PC-9 (cell line): Measurements from ENCODE around the gene PHLDB2. TPM values are rescaled to one million over a fixed set of nuclear protein-coding genes. Genes with fewer than 3 reads are reported as not detected.

ENCODE experiments used
- BruUV-seq: library from RNA; stranded (reverse); fragments of 400-500 nt; replicated peaks from 2 replicates; lab custom pipeline; 2021; lab: Mats Ljungman, UMichigan
- CTCF ChIA-PET: fragments of 300-600 bp; sonication (Branson Sonifier 250); formaldehyde crosslinking; loops from one replicate; lab custom pipeline; 2022; ENCODE audit warnings: antibody characterized with exemption; lab: Charles Lee
- POLR2A ChIA-PET: fragments of 300-600 bp; sonication (Branson Sonifier 250); formaldehyde crosslinking; loops from one replicate; lab custom pipeline; 2022; ENCODE audit warnings: antibody characterized with exemption; ENCODE audit not compliant: unreplicated experiment; lab: Charles Lee
- DNase-seq, 2 experiments: peaks; one replicate each; pipeline versions ENCODE4 v3.0.0 to v3.0.0-alpha.2; 2015 to 2022; ENCODE audit warnings: mixed read lengths in 1 of 2
- H2AFZ ChIP-seq: fragments of 200-600 bp; sonication (generic); 2 replicates; pipeline ENCODE4 v1.8.1; 2017; ENCODE audit warnings: antibody characterized with exemption
- H3F3A ChIP-seq: fragments of 200-600 bp; sonication (generic); 2 replicates; pipeline ENCODE4 v1.8.1; 2017; ENCODE audit warnings: antibody characterized with exemption, mild to moderate bottlenecking, low read depth; ENCODE audit not compliant: insufficient read depth
- H3K27ac ChIP-seq: fragments of 200-600 bp; sonication (generic); 2 replicates; pipeline ENCODE4 v1.6.1; 2016; ENCODE audit warnings: mixed run types
- H3K27me3 ChIP-seq: fragments of 200-600 bp; sonication (generic); 2 replicates; pipeline ENCODE4 v1.6.1; 2016; ENCODE audit warnings: low read depth, mixed run types; ENCODE audit not compliant: insufficient read depth
- H3K36me3 ChIP-seq: fragments of 200-600 bp; sonication (generic); 2 replicates; pipeline ENCODE4 v1.6.1; 2016; ENCODE audit warnings: low read depth, mixed run types
- H3K4me1 ChIP-seq: fragments of 200-600 bp; sonication (generic); replicated peaks from 2 replicates; pipeline ENCODE4 v1.6.1; 2016; ENCODE audit warnings: mixed run types; ENCODE audit not compliant: insufficient read depth
- H3K4me2 ChIP-seq: fragments of 200-600 bp; sonication (generic); 2 replicates; pipeline ENCODE4 v1.6.1; 2017; ENCODE audit warnings: mixed run types
- H3K4me3 ChIP-seq: fragments of 200-600 bp; sonication (generic); 2 replicates; pipeline ENCODE4 v1.6.1; 2016; ENCODE audit warnings: mixed run types
- H3K79me2 ChIP-seq: fragments of 200-600 bp; sonication (generic); 2 replicates; pipeline ENCODE4 v1.6.1; 2017; ENCODE audit warnings: low read depth, mixed run types
- H3K9me2 ChIP-seq: fragments of 200-600 bp; sonication (generic); 2 replicates; pipeline ENCODE4 v1.8.1; 2017; ENCODE audit warnings: mild to moderate bottlenecking; ENCODE audit not compliant: insufficient read depth
- H3K9me3 ChIP-seq: fragments of 200-600 bp; sonication (generic); 2 replicates; pipeline ENCODE4 v1.8.1; 2016; ENCODE audit warnings: low read depth; ENCODE audit not compliant: insufficient read depth
- H4K20me1 ChIP-seq: fragments of 200-600 bp; sonication (generic); 2 replicates; pipeline ENCODE4 v1.8.1; 2017; ENCODE audit not compliant: insufficient read depth
- EZH2 ChIP-seq: fragments of 200-600 bp; sonication (generic); IDR thresholded peaks from 2 replicates; pipeline ENCODE4 v1.8.0; 2017; ENCODE audit warnings: antibody characterized with exemption, low read depth
- intact Hi-C: fragments of 100-400 bp; cut with micrococcal nuclease; formaldehyde crosslinking; loops from one replicate; pipeline ENCODE4 v1.10.0; 2022; ENCODE audit not compliant: unreplicated experiment
- total RNA-seq: library from RNA; stranded (reverse); gene quantifications from 2 replicates; pipeline ENCODE4 v1.2.3, GENCODE V29; 2021
- TF ChIP-seq, protein P1 (sequence below): fragments of 200-600 bp; sonication (generic); conservative IDR thresholded peaks from 2 replicates; pipeline ENCODE4 v1.6.1; 2017; ENCODE audit warnings: mixed run types, antibody characterized with exemption, mild to moderate bottlenecking, moderate library complexity

The PHLDB2 gene
- total RNA-seq, 1 experiment from 2014 or later = 42.7 TPM

DNA sequence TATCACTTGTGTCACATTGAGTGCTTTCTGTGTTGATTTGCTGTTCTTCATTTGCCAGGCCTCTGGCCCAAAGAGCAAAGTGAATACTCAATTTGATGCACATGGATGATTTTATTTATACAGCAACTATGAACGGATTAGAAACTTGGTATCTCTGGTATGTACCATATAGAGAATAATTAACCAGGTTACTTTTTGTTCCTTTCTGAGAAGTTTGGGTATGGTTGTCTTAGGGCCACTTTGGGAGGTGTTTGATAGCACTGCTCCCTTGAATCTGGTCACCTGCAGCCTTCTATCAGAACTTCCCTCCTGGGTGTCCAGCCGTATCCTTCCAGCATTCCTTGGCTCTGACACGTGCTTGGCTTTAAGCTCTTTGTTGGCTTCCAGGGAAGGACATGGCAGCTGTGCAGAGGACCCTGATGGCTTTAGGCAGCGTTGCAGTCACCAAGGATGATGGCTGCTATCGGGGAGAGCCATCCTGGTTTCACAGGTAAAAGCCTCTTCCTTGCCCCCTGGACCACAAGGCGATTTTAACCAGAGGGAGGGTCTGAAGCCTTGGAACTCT is 152.4 kb downstream of the PHLDB2 start:
- no peaks in the 10 kb centered on the region for H3K9me2 ChIP-seq
- BruUV-seq = no TSS peak
- no peak overlapping the region for H3K4me3 ChIP-seq
- H3K36me3 ChIP-seq = no peaks in the 10 kb centered on the region
- no peaks in the 10 kb centered on the region for H3K9me3 ChIP-seq
- no peaks in the 10 kb centered on the region for H4K20me1 ChIP-seq
- POLR2A ChIA-PET = no interaction called here
- H3K4me2 ChIP-seq = no peak overlapping the region
- no peak overlapping the region for H3K27ac ChIP-seq
- H3K27me3 ChIP-seq = no peaks in the 10 kb centered on the region
- H3F3A ChIP-seq = no peaks in the 10 kb centered on the region
- H3K79me2 ChIP-seq = no peaks in the 10 kb centered on the region
- no peaks in the 10 kb centered on the region for H3K4me1 ChIP-seq
- intact Hi-C loops = loop anchor here (5.0 kb wide), 1 partner anchor 434 kb away; no protein-coding TSS in a partner anchor
- no peak for DNase-seq
- no peak for TF ChIP-seq EZH2
- TF ChIP-seq, protein P1, sequence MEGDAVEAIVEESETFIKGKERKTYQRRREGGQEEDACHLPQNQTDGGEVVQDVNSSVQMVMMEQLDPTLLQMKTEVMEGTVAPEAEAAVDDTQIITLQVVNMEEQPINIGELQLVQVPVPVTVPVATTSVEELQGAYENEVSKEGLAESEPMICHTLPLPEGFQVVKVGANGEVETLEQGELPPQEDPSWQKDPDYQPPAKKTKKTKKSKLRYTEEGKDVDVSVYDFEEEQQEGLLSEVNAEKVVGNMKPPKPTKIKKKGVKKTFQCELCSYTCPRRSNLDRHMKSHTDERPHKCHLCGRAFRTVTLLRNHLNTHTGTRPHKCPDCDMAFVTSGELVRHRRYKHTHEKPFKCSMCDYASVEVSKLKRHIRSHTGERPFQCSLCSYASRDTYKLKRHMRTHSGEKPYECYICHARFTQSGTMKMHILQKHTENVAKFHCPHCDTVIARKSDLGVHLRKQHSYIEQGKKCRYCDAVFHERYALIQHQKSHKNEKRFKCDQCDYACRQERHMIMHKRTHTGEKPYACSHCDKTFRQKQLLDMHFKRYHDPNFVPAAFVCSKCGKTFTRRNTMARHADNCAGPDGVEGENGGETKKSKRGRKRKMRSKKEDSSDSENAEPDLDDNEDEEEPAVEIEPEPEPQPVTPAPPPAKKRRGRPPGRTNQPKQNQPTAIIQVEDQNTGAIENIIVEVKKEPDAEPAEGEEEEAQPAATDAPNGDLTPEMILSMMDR = no peak
- CTCF ChIA-PET = interaction anchor here (0.7 kb wide), 1 partner anchor 317 kb away, joined by 4 read pairs; no protein-coding TSS in a partner anchor
- H2AFZ ChIP-seq = no peak overlapping the region

DNA sequence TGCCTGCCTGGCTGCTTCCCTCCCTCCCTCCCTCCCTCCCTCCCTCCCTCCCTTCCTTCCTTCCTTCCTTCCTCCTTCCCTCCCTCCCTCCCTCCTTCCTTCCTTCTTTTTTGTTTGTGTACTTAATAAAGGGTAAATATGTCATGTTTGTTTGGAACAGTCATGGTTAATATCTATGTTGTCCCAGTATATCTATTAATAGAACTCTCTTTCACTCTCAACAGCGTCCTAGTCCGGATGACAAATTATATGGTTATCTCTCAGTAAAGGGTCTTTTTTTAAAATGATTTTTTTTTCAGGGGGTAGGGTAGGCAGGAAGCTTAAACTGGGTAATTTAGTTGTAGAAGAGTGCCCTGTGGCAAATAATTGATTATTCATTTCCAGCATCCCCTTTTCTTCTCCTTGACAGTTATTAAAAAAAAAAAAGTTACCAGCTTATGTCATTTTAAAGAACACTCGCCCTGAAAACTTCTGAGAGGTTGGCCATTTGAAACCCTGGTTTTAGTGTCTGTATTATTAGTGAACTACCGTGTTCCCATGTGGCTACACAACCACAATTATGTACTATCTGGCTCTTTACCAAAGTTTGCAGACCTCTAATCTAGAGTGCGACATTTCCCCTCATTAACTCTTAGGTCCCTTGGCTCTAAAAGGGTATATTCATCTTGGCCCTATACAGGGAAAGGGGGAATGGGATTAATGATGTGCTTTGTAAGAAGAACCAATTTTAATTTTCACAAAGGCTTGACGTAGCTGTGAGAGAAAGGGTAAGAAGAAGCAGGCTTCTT is 153.3 kb downstream of the PHLDB2 start:
- H2AFZ ChIP-seq = no peak overlapping the region
- no peak overlapping the region for H3K27ac ChIP-seq
- no peak overlapping the region for H3K4me3 ChIP-seq
- no peak for DNase-seq
- no peaks in the 10 kb centered on the region for H3K79me2 ChIP-seq
- no peaks in the 10 kb centered on the region for H4K20me1 ChIP-seq
- H3K9me2 ChIP-seq = no peaks in the 10 kb centered on the region
- no peaks in the 10 kb centered on the region for H3K9me3 ChIP-seq
- H3F3A ChIP-seq = no peaks in the 10 kb centered on the region
- H3K4me2 ChIP-seq = no peak overlapping the region
- H3K36me3 ChIP-seq = no peaks in the 10 kb centered on the region
- ChIA-PET CTCF (interaction anchor here (0.7 to 1.6 kb wide), 5 partner anchors 13 to 318 kb away, joined by 3 to 19 read pairs (median 4); partner anchors contain the start of gene TAGLN3), POLR2A (no interaction called here)
- BruUV-seq = no TSS peak
- no peak for TF ChIP-seq EZH2
- TF ChIP-seq, protein P1 = no peak
- no peaks in the 10 kb centered on the region for H3K4me1 ChIP-seq
- H3K27me3 ChIP-seq = no peaks in the 10 kb centered on the region
- intact Hi-C loops = loop anchor here (2.0 to 5.0 kb wide), 2 partner anchors 24 to 435 kb away; no protein-coding TSS in a partner anchor

DNA sequence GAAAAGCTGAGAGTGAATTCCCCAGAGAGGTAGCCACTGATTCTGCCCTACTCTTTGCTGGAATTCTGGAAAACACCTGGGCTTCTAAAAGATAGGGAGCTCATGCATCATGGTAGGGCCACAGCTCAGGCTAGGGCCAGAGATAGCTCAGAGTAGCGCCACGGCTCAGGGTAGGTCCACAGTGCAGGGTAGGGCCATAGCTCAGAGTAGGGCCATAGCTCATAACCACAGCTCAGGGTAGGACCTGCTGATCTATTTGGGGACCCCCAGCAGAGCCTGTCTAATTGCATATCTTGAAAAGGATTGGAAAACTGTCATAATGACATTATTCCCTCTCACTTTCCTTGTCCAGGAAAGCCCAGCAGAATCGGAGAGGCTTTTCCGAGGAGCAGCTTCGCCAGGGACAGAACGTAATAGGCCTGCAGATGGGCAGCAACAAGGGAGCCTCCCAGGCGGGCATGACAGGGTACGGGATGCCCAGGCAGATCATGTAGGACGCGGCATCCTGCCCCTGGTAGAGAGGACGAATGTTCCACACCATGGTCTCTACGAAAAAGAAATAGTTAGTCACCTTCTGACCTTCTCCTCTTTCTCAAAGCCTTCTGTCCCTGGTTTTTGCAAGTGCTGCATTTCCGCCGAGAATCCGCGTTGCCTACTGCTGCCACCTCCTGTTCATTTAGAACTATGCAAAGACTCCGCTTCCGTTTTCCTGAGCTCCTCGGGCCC is 154.2 kb downstream of the PHLDB2 start:
- no TSS peak for BruUV-seq
- no peaks in the 10 kb centered on the region for H3K36me3 ChIP-seq
- peak overlapping the region; percentile 7; the same call in 1 of the 2 replicates for H2AFZ ChIP-seq
- no peaks in the 10 kb centered on the region for H3K27me3 ChIP-seq
- no peaks in the 10 kb centered on the region for H3K9me2 ChIP-seq
- CTCF ChIA-PET = interaction anchor here (0.6 to 1.6 kb wide), 21 partner anchors 11 to 435 kb away, joined by 3 to 19 read pairs (median 4); partner anchors contain the start of genes ABHD10 and TAGLN3
- POLR2A ChIA-PET = interaction anchor here (1.2 kb wide), 1 partner anchor 859 kb away, joined by 8 read pairs; no protein-coding TSS in a partner anchor
- no peaks in the 10 kb centered on the region for H3F3A ChIP-seq
- H3K4me1 ChIP-seq = no peaks in the 10 kb centered on the region
- TF ChIP-seq, protein P1 = peak; percentile 90
- no peak for TF ChIP-seq EZH2
- no peaks in the 10 kb centered on the region for H4K20me1 ChIP-seq
- no peaks in the 10 kb centered on the region for H3K79me2 ChIP-seq
- no peak overlapping the region for H3K4me3 ChIP-seq
- H3K27ac ChIP-seq = no peak overlapping the region
- H3K4me2 ChIP-seq = peak overlapping the region; percentile 11; the same call in 1 of the 2 replicates
- H3K9me3 ChIP-seq = no peaks in the 10 kb centered on the region
- intact Hi-C loops = loop anchor here (1.0 to 5.0 kb wide), 3 partner anchors 24 to 436 kb away; no protein-coding TSS in a partner anchor
- peak; percentile 48 to 64 for DNase-seq
